Stomach smooth muscle (tissue), 2 donors: ENCODE measurements around the gene ASB8.

Experiments used
- H3K27ac ChIP-seq: one replicate; pipeline ENCODE4 v1.7.0; 2013; ENCODE audit warnings: mild to moderate bottlenecking, low read length, inconsistent platforms
- H3K27me3 ChIP-seq, 2 donors: one replicate each; pipeline ENCODE4 v1.7.0; 2013; ENCODE audit warnings: low read length in 2 of 2; ENCODE audit not compliant: insufficient read depth in 2 of 2, control insufficient read depth in 1 of 2
- H3K36me3 ChIP-seq, 2 donors: one replicate each; pipeline ENCODE4 v1.7.0; 2013; ENCODE audit warnings: low read length in 2 of 2; ENCODE audit not compliant: control insufficient read depth in 2 of 2, insufficient read depth in 2 of 2
- H3K4me1 ChIP-seq: one replicate; pipeline ENCODE4 v1.7.0; 2013; ENCODE audit warnings: low read length; ENCODE audit not compliant: control insufficient read depth, insufficient read depth
- H3K4me3 ChIP-seq, 2 donors: one replicate each; pipeline ENCODE4 v1.7.0; 2013; ENCODE audit warnings: low read length in 2 of 2
- H3K9ac ChIP-seq, 2 donors: one replicate each; pipeline ENCODE4 v1.7.0; 2013; ENCODE audit warnings: low read length in 2 of 2, mild to moderate bottlenecking in 1 of 2
- H3K9me3 ChIP-seq, 2 donors: one replicate each; pipeline ENCODE4 v1.7.0; 2013; ENCODE audit warnings: low read length in 2 of 2; ENCODE audit not compliant: control insufficient read depth in 2 of 2
- donor health status: healthy.
- donor health status: Pancreatic carcinoma.

Gene ASB8

GRCh38 chr12:48194799-48195201 lies 37.5 kb upstream of the ASB8 start:
- Histone ChIP-seq H3K27ac (no peak overlapping the region), H3K9me3 (no peaks in the 10 kb centered on the region), H3K4me1 (peaks cover 7% of the 10 kb centered on the region), H3K9ac (no peak overlapping the region), H3K36me3 (no peaks in the 10 kb centered on the region), H3K4me3 (no peak overlapping the region), H3K27me3 (peaks cover 0 to 2% of the 10 kb centered on the region in 2 donors)

- Histone ChIP-seq H3K27ac (no peak overlapping the region), H3K9ac (no peak overlapping the region), H3K36me3 (no peaks in the 10 kb centered on the region), H3K9me3 (no peaks in the 10 kb centered on the region), H3K27me3 (peaks cover 0 to 2% of the 10 kb centered on the region in 2 donors), H3K4me1 (peaks cover 2% of the 10 kb centered on the region), H3K4me3 (no peak overlapping the region)
Observed at GRCh38 chr12:48193623-48194022, 36.3 kb upstream of the ASB8 start.

DNA sequence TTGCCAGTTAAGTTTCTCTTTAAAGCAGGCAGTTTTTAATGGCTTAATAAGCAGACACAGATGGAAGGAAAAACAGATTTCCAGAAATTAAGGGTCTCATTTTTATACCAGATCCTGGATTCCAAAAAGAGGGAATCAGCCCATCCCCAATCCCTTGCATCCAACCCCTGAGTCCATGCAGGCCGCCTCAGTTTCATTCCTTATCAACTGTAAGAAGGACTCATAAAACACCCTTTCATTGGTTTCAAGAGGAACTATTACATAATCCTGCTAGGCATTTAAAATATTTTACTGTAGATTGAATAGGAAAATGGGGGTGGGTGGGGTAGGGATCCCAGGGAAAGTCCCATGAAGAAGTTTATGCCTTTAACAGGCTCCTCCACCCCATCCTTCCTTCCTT lies 35.5 kb upstream of the ASB8 start:
- Histone ChIP-seq H3K9ac (no peak overlapping the region), H3K27me3 (peaks cover 0 to 2% of the 10 kb centered on the region in 2 donors), H3K9me3 (no peaks in the 10 kb centered on the region), H3K36me3 (no peaks in the 10 kb centered on the region), H3K4me3 (no peak overlapping the region), H3K27ac (no peak overlapping the region), H3K4me1 (no peaks in the 10 kb centered on the region)

DNA sequence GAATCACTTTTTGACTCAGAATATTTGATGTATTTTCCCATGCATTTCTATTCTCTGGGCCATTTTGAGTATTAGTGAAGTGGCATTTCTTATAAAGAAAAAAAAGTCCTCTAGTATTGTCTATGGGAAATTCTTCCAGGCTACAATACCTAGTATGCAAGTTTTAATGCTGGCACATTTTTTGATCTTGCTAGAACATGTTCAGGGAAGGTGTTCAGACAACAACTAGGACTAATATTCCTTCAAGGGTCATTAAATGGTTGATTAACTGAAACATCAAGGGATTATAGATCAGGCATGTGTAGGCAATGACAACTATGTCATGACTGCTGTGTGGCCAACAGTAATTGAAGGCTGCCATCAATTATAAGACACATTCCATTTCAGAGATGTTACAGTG lies 33.8 kb upstream of the ASB8 start:
- Histone ChIP-seq H3K36me3 (no peaks in the 10 kb centered on the region), H3K4me3 (no peak overlapping the region), H3K9me3 (no peaks in the 10 kb centered on the region), H3K4me1 (no peaks in the 10 kb centered on the region), H3K9ac (no peak overlapping the region), H3K27ac (no peak overlapping the region), H3K27me3 (peaks cover 0 to 2% of the 10 kb centered on the region in 2 donors)

GRCh38 chr12:48189331-48190125 lies 32.2 kb upstream of the ASB8 start:
- no peaks in the 10 kb centered on the region for H3K36me3 ChIP-seq

GRCh38 chr12:48187916-48188695 lies 30.8 kb upstream of the ASB8 start:
- Histone ChIP-seq H3K9ac (no peak overlapping the region), H3K27me3 (peaks cover 15 to 24% of the 10 kb centered on the region in 2 donors), H3K9me3 (no peaks in the 10 kb centered on the region), H3K4me1 (peaks cover 9% of the 10 kb centered on the region), H3K27ac (no peak overlapping the region), H3K4me3 (no peak overlapping the region), H3K36me3 (no peaks in the 10 kb centered on the region)

More at GRCh38 chr12:48189331-48190125, 32.2 kb upstream of the ASB8 start:
- Histone ChIP-seq H3K27me3 (peaks cover 8 to 10% of the 10 kb centered on the region in 2 donors), H3K9ac (no peak overlapping the region), H3K9me3 (no peaks in the 10 kb centered on the region), H3K4me3 (no peak overlapping the region), H3K27ac (no peak overlapping the region), H3K4me1 (peaks cover 2% of the 10 kb centered on the region)

- Histone ChIP-seq H3K4me3 (no peak overlapping the region), H3K27me3 (peaks cover 30 to 48% of the 10 kb centered on the region in 2 donors), H3K4me1 (peaks cover 17% of the 10 kb centered on the region), H3K36me3 (no peaks in the 10 kb centered on the region), H3K27ac (no peak overlapping the region), H3K9me3 (no peaks in the 10 kb centered on the region), H3K9ac (no peak overlapping the region)
Observed at GRCh38 chr12:48185181-48185919, 28.0 kb upstream of the ASB8 start.

DNA sequence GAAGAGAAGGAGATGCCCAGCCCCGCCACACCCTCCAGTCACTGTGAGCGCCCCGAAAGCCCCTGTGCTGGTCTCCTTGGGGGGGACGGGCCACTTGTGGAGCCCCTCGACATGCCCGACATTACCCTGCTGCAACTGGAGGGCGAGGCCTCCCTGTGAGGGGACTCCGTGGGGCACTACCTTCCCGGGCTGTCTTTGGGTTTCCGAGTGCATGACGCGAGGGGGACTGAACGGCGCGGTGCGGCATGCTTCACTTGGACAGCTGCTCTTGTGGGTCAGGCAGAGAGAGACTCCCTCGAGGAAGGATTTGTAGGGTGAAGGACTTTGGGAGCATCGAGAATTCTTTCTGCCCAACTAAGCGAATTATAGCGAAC lies 27.2 kb upstream of the ASB8 start:
- Histone ChIP-seq H3K27ac (no peak overlapping the region), H3K36me3 (no peaks in the 10 kb centered on the region), H3K9me3 (no peaks in the 10 kb centered on the region), H3K4me1 (peaks cover 17% of the 10 kb centered on the region), H3K27me3 (peaks cover 35 to 54% of the 10 kb centered on the region in 2 donors), H3K9ac (no peak overlapping the region), H3K4me3 (peak overlapping the region in 1 of 2 donors; percentile 78)

DNA sequence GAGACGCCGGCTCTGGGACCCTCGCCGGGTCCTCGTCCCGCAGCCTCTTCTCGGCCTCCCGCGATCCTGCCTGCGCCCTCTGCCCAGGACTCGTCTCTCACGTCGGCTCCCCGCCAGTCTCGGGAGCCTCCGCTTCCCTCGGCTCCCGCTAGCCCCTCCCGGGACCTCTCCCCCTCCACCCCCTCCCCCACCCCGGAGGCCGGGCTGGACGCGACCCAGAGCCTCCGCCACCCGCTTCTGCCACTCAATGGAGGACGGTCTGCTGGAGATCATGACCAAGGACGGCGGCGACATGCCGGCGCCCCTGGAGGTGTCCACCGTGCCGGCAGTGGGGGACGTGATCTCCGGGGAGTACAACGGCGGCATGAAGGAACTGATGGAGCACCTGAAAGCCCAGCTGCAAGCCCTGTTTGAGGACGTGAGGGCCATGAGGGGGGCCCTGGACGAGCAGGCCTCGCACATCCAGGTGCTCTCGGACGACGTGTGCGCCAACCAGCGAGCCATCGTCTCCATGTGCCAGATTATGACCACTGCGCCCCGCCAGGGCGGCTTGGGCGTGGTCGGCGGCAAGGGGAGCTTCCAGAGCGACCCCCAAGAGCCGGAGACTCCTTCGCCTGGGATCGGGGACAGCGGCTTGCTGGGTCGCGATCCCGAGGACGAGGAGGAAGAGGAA lies 26.7 kb upstream of the ASB8 start:
- peak overlapping the region; percentile 57 to 78 for H3K4me3 ChIP-seq
- H3K27ac ChIP-seq: no peak overlapping the region
- no peaks in the 10 kb centered on the region for H3K9me3 ChIP-seq
- H3K36me3 ChIP-seq: no peaks in the 10 kb centered on the region
- peaks cover 35 to 54% of the 10 kb centered on the region in 2 donors for H3K27me3 ChIP-seq
- H3K4me1 ChIP-seq: peaks cover 17% of the 10 kb centered on the region
- no peak overlapping the region for H3K9ac ChIP-seq
